H9 (cell line): ENCODE results near the gene NAA60. TPM values are rescaled to one million over a fixed set of nuclear protein-coding genes. Genes with fewer than 3 reads are reported as not detected.

Experiments used
- DNase-seq: peaks from one replicate; pipeline ENCODE4 v3.0.0-alpha.2; 2017
- H2AFZ ChIP-seq: one replicate; pipeline ENCODE4 v1.6.1; 2013; ENCODE audit warnings: mild to moderate bottlenecking, low read length, control low read depth, moderate library complexity
- H2AK5ac ChIP-seq: 2 replicates; pipeline ENCODE4 v1.6.1; 2013; ENCODE audit warnings: low read length, control low read depth, mixed read lengths; ENCODE audit not compliant: insufficient read length
- H2BK120ac ChIP-seq: one replicate; pipeline ENCODE4 v1.6.1; 2013; ENCODE audit warnings: low read depth, mild to moderate bottlenecking, low read length, control low read depth, inconsistent platforms; ENCODE audit not compliant: poor library complexity, severe bottlenecking
- H2BK12ac ChIP-seq: 2 replicates; pipeline ENCODE4 v1.6.1; 2013; ENCODE audit warnings: low read length, control low read depth, mixed read lengths, low read depth; ENCODE audit not compliant: insufficient read length
- H2BK15ac ChIP-seq: 2 replicates; pipeline ENCODE4 v1.6.1; 2013; ENCODE audit warnings: low read depth, low read length, control low read depth
- H2BK20ac ChIP-seq: one replicate; pipeline ENCODE4 v1.6.1; 2013; ENCODE audit warnings: low read depth, mild to moderate bottlenecking, low read length, control low read depth, inconsistent platforms; ENCODE audit not compliant: poor library complexity, severe bottlenecking
- H2BK5ac ChIP-seq: 2 replicates; pipeline ENCODE4 v1.6.1; 2013; ENCODE audit warnings: low read length, control low read depth, mixed read lengths; ENCODE audit not compliant: insufficient read length
- H3K14ac ChIP-seq: 2 replicates; pipeline ENCODE4 v1.6.1; 2013; ENCODE audit warnings: low read length, control low read depth; ENCODE audit not compliant: insufficient read depth
- H3K18ac ChIP-seq: 2 replicates; pipeline ENCODE4 v1.6.1; 2013; ENCODE audit warnings: low read depth, mild to moderate bottlenecking, mixed read lengths, low read length, control low read depth; ENCODE audit not compliant: insufficient read length
- H3K23ac ChIP-seq: 2 replicates; pipeline ENCODE4 v1.6.1; 2013; ENCODE audit warnings: low read length, control low read depth, mixed read lengths, low read depth; ENCODE audit not compliant: insufficient read length
- H3K23me2 ChIP-seq: 2 replicates; pipeline ENCODE4 v1.6.1; 2013; ENCODE audit warnings: low read depth, mild to moderate bottlenecking, mixed read lengths, low read length, control low read depth; ENCODE audit not compliant: insufficient read length, poor library complexity, severe bottlenecking
- H3K27ac ChIP-seq: 2 replicates; pipeline ENCODE4 v1.5.1; 2013; ENCODE audit warnings: low read length, control low read depth, mixed read lengths, low read depth; ENCODE audit not compliant: insufficient read length
- H3K27me3 ChIP-seq: 2 replicates; pipeline ENCODE4 v1.6.1; 2013; ENCODE audit warnings: low read length, control low read depth, inconsistent platforms; ENCODE audit not compliant: insufficient read depth
- H3K4ac ChIP-seq: 2 replicates; pipeline ENCODE4 v1.6.1; 2013; ENCODE audit warnings: low read depth, mild to moderate bottlenecking, control low read depth, inconsistent platforms, low read length, moderate library complexity
- H3K4me1 ChIP-seq: 2 replicates; pipeline ENCODE4 v1.6.1; 2013; ENCODE audit warnings: low read length, control low read depth, inconsistent platforms; ENCODE audit not compliant: insufficient read depth
- H3K4me2 ChIP-seq: 2 replicates; pipeline ENCODE4 v1.6.1; 2013; ENCODE audit warnings: low read length, control low read depth, mixed read lengths; ENCODE audit not compliant: insufficient read length, insufficient read depth
- H3K56ac ChIP-seq: 2 replicates; pipeline ENCODE4 v1.6.1; 2013; ENCODE audit warnings: low read depth, mild to moderate bottlenecking, mixed read lengths, low read length, control low read depth; ENCODE audit not compliant: insufficient read length
- H3K79me1 ChIP-seq: 2 replicates; pipeline ENCODE4 v1.6.1; 2013; ENCODE audit warnings: low read depth, mild to moderate bottlenecking, moderate library complexity, low read length, control low read depth, inconsistent platforms; ENCODE audit not compliant: insufficient read depth, poor library complexity, severe bottlenecking
- H3K79me2 ChIP-seq: 2 replicates; pipeline ENCODE4 v1.6.1; 2013; ENCODE audit warnings: low read length, control low read depth, inconsistent platforms; ENCODE audit not compliant: insufficient read depth
- H3K9ac ChIP-seq: 2 replicates; pipeline ENCODE4 v1.6.1; 2013; ENCODE audit warnings: low read length, control low read depth, mixed read lengths; ENCODE audit not compliant: insufficient read length; ENCODE audit errors: extremely low read depth
- H3K9me3 ChIP-seq: one replicate; pipeline ENCODE4 v1.6.1; 2013; ENCODE audit warnings: low read depth, low read length, inconsistent platforms; ENCODE audit not compliant: control insufficient read depth
- H3T11ph ChIP-seq: one replicate; pipeline ENCODE4 v1.6.1; 2013; ENCODE audit warnings: mild to moderate bottlenecking, low read length, control low read depth, inconsistent platforms
- H4K20me1 ChIP-seq: one replicate; pipeline ENCODE4 v1.6.1; 2013; ENCODE audit not compliant: control insufficient read depth, insufficient read length, insufficient read depth
- H4K5ac ChIP-seq: 2 replicates; pipeline ENCODE4 v1.6.1; 2013; ENCODE audit warnings: low read depth, mild to moderate bottlenecking, mixed read lengths, low read length, control low read depth; ENCODE audit not compliant: insufficient read length
- H4K8ac ChIP-seq: replicated peaks from 2 replicates; pipeline ENCODE4 v1.6.1; 2013; ENCODE audit warnings: low read length, control low read depth, mixed read lengths, low read depth; ENCODE audit not compliant: insufficient read length
- H4K91ac ChIP-seq: 2 replicates; pipeline ENCODE4 v1.6.1; 2013; ENCODE audit warnings: low read depth, mild to moderate bottlenecking, moderate library complexity, mixed read lengths, low read length, control low read depth; ENCODE audit not compliant: insufficient read length
- H3K27ac Mint-ChIP-seq, 3 experiments: 2 replicates in 2 of 3; 3 replicates in 1 of 3; pipeline ENCODE4 v1.8.0; 2020 to 2021; ENCODE audit warnings: mixed read lengths in 3 of 3, mild to moderate bottlenecking in 1 of 3, moderate library complexity in 1 of 3
- H3K27me3 Mint-ChIP-seq: 2 replicates; pipeline ENCODE4 v1.8.0; 2021; ENCODE audit warnings: low read depth, mild to moderate bottlenecking, moderate library complexity, mixed read lengths
- H3K36me3 Mint-ChIP-seq, 3 experiments: 2 replicates in 2 of 3; 3 replicates in 1 of 3; pipeline ENCODE4 v1.8.0; 2020 to 2021; ENCODE audit warnings: low read depth in 3 of 3, mixed read lengths in 3 of 3; ENCODE audit not compliant: insufficient read depth in 1 of 3
- H3K4me1 Mint-ChIP-seq, 2 experiments: 2 replicates each; pipeline ENCODE4 v1.8.0; 2020; ENCODE audit warnings: mixed read lengths in 2 of 2
- H3K4me3 Mint-ChIP-seq, 2 experiments: 2 replicates in 1 of 2; 3 replicates in 1 of 2; pipeline ENCODE4 v1.8.0; 2020 to 2021; ENCODE audit warnings: mild to moderate bottlenecking in 2 of 2, mixed read lengths in 2 of 2, moderate library complexity in 1 of 2
- H3K9me3 Mint-ChIP-seq, 2 experiments: 2 replicates in 1 of 2; 3 replicates in 1 of 2; pipeline ENCODE4 v1.8.0; 2020; ENCODE audit warnings: mild to moderate bottlenecking in 2 of 2, mixed read lengths in 2 of 2, moderate library complexity in 1 of 2
- CTCF ChIP-seq: fragments of 200-600 bp; sonication (generic); conservative IDR thresholded peaks from 3 replicates; pipeline ENCODE4 v1.8.0; 2021; ENCODE audit warnings: antibody characterized with exemption, mild to moderate bottlenecking
- WGBS: extraction: QIAGEN DNeasy Blood & Tissue Kit; methylation state at CpG from one replicate; pipeline ENCODE4 v1.1.7; 2013; ENCODE audit warnings: missing lambda C conversion rate, low lambda C conversion rate, mixed read lengths; ENCODE audit not compliant: insufficient read length; ENCODE audit errors: extremely low coverage; 5-methylcytosine and 5-hydroxymethylcytosine counted together
- microRNA-seq: library from miRNA; unstranded; fragments of <30 nt; microRNA quantifications from one replicate; pipeline ENCODE4, GENCODE V29; 2020; ENCODE audit warnings: borderline microRNAs expressed
- total RNA-seq: library from RNA; stranded (reverse); gene quantifications from 2 replicates; pipeline ENCODE4 v1.2.1, GENCODE V29; 2021

Gene NAA60
- total RNA-seq, 1 experiment from 2014 or later = 49.3 TPM

- H3K79me1 ChIP-seq = no peaks in the 10 kb centered on the region
- H3K23ac ChIP-seq = no peak overlapping the region
- Mint-ChIP-seq H3K36me3 (peaks cover 13 to 20% (median 20%) of the 10 kb centered on the region in 3 experiments; a peak in 6 of 7 replicates), H3K4me1 (peaks cover 2% of the 10 kb centered on the region in 2 experiments), H3K27ac (no peak overlapping the region), H3K27me3 (no peaks in the 10 kb centered on the region), H3K9me3 (no peaks in the 10 kb centered on the region), H3K4me3 (no peak overlapping the region)
- no peak overlapping the region for H3K56ac ChIP-seq
- H4K5ac ChIP-seq = no peak overlapping the region
- H3K4ac ChIP-seq = no peak overlapping the region
- H4K20me1 ChIP-seq = no peaks in the 10 kb centered on the region
- H3K4me1 ChIP-seq = no peaks in the 10 kb centered on the region
- H2BK20ac ChIP-seq = no peak overlapping the region
- WGBS = no CpG with 5 or more reads among the region's 3 CpGs
- no peak overlapping the region for H2BK5ac ChIP-seq
- no peak overlapping the region for H3T11ph ChIP-seq
- H4K91ac ChIP-seq = no peak overlapping the region
- no peak for TF ChIP-seq CTCF
- no peak overlapping the region for H2AFZ ChIP-seq
- no peak overlapping the region for H3K9ac ChIP-seq
- no peak overlapping the region for H3K27ac ChIP-seq
- no peak overlapping the region for H2AK5ac ChIP-seq
- no peak overlapping the region for H2BK12ac ChIP-seq
- no peak overlapping the region for H3K4me2 ChIP-seq
- H2BK120ac ChIP-seq = no peak overlapping the region
- no peak overlapping the region for H3K14ac ChIP-seq
- no peaks in the 10 kb centered on the region for H3K27me3 ChIP-seq
- H3K9me3 ChIP-seq = no peaks in the 10 kb centered on the region
- H2BK15ac ChIP-seq = no peak overlapping the region
- no peak for DNase-seq
- H3K79me2 ChIP-seq = no peaks in the 10 kb centered on the region
- H3K18ac ChIP-seq = no peak overlapping the region
- H3K23me2 ChIP-seq = no peaks in the 10 kb centered on the region
- H4K8ac ChIP-seq = no peak overlapping the region
These were observed 92.8 kb downstream of the NAA60 start for GRCh38 chr16:3536271-3536731.

Small RNA genes lying within 50 kb of the gene (microRNA-seq; reads per million reads assigned to microRNA genes)
- gene MIR6126 = not detected

Other genes with a start within 250 kb of the NAA60 start
- 14.8 and 14.9 TPM in 2 replicates for gene ZNF200, start 208.5 kb upstream of the NAA60 start, total RNA-seq
- not detected in 2 replicates for gene MEFV, start 187.0 kb upstream of the NAA60 start, total RNA-seq
- 35.7 and 36.3 TPM in 2 replicates for gene ZNF263, start 160.2 kb upstream of the NAA60 start, total RNA-seq
- gene TIGD7, start 138.2 kb upstream of the NAA60 start, total RNA-seq = 4.1 and 4.2 TPM in 2 replicates
- gene ZNF75A, start 138.2 kb upstream of the NAA60 start, total RNA-seq = 37.9 and 42.4 TPM in 2 replicates
- gene OR2C1, start 87.8 kb upstream of the NAA60 start, total RNA-seq = not detected in 2 replicates
- gene ZSCAN32, start 42.7 kb upstream of the NAA60 start, total RNA-seq = 18.0 and 20.0 TPM in 2 replicates
- 10.8 and 11.1 TPM in 2 replicates for gene ZNF174, start 42.5 kb upstream of the NAA60 start, total RNA-seq
- 3.4 and 3.5 TPM in 2 replicates for gene ZNF597, start 176 bp upstream of the NAA60 start, total RNA-seq
- not detected in 2 replicates for gene C16orf90, start 51.8 kb downstream of the NAA60 start, total RNA-seq
- 10.6 and 13.4 TPM in 2 replicates for gene CLUAP1, start 57.3 kb downstream of the NAA60 start, total RNA-seq
- gene NLRC3, start 133.7 kb downstream of the NAA60 start, total RNA-seq = 0.44 TPM in 2 replicates
- 9.9 and 10.0 TPM in 2 replicates for gene SLX4, start 167.9 kb downstream of the NAA60 start, total RNA-seq
- gene DNASE1, start 211.0 kb downstream of the NAA60 start, total RNA-seq = 10.1 and 10.6 TPM in 2 replicates